ENCODE measurements around the gene LYPLAL1. TPM values are rescaled to one million over a fixed set of nuclear protein-coding genes. Genes with fewer than 3 reads are reported as not detected.
"Not testable (repeated sequence)": the region's sequence is repeated elsewhere in the genome, so short reads cannot be mapped to it uniquely, and the experiment has no call there.

Gene LYPLAL1
- polyA plus RNA-seq, 2 donors: 14.3 to 36.3 TPM

GRCh38 chr1:219250468-219250867, 76.8 kb downstream of the LYPLAL1 start:
- not testable (repeated sequence) for H3K4me1 ChIP-seq (ENCODE audit: control insufficient read depth in 2 of 2, insufficient read depth in 2 of 2, low read length in 1 of 2); H3K27ac ChIP-seq (ENCODE audit: low read depth in 2 of 2, low read length in 1 of 2); H3K36me3 ChIP-seq (ENCODE audit: control insufficient read depth in 2 of 2, insufficient read depth in 2 of 2, low read length in 1 of 2); H3K9me3 ChIP-seq (ENCODE audit: control insufficient read depth in 2 of 2, insufficient read depth in 1 of 2, low read depth in 1 of 2, low read length in 1 of 2); H3K4me3 ChIP-seq (ENCODE audit: low read depth in 1 of 2, low read length in 2 of 2); H3K27me3 ChIP-seq (ENCODE audit: control insufficient read depth in 1 of 2, insufficient read depth in 2 of 2, low read length in 2 of 2)
- 94 to 95% methylated on average over 2 of the region's 2 CpGs for WGBS, 2 donors

GRCh38 chr1:219257751-219258150, 84.1 kb downstream of the LYPLAL1 start:
- WGBS, 2 donors: 44 to 45% methylated on average over 2 of the region's 2 CpGs
- Histone ChIP-seq H3K4me1 (ENCODE audit: control insufficient read depth in 2 of 2, insufficient read depth in 2 of 2, low read length in 1 of 2) (no peaks in the 10 kb centered on the region), H3K27me3 (ENCODE audit: control insufficient read depth in 1 of 2, insufficient read depth in 2 of 2, low read length in 2 of 2) (no peaks in the 10 kb centered on the region), H3K27ac (ENCODE audit: low read depth in 2 of 2, low read length in 1 of 2) (no peak overlapping the region), H3K4me3 (ENCODE audit: low read depth in 1 of 2, low read length in 2 of 2) (no peak overlapping the region), H3K9me3 (ENCODE audit: control insufficient read depth in 2 of 2, insufficient read depth in 1 of 2, low read depth in 1 of 2, low read length in 1 of 2) (no peaks in the 10 kb centered on the region), H3K36me3 (ENCODE audit: control insufficient read depth in 2 of 2, insufficient read depth in 2 of 2, low read length in 1 of 2) (no peaks in the 10 kb centered on the region)

- Histone ChIP-seq H3K36me3 (ENCODE audit: control insufficient read depth in 2 of 2, insufficient read depth in 2 of 2, low read length in 1 of 2) (no peaks in the 10 kb centered on the region), H3K27me3 (ENCODE audit: control insufficient read depth in 1 of 2, insufficient read depth in 2 of 2, low read length in 2 of 2) (no peaks in the 10 kb centered on the region), H3K27ac (ENCODE audit: low read depth in 2 of 2, low read length in 1 of 2) (no peak overlapping the region), H3K9me3 (ENCODE audit: control insufficient read depth in 2 of 2, insufficient read depth in 1 of 2, low read depth in 1 of 2, low read length in 1 of 2) (no peaks in the 10 kb centered on the region), H3K4me1 (ENCODE audit: control insufficient read depth in 2 of 2, insufficient read depth in 2 of 2, low read length in 1 of 2) (no peaks in the 10 kb centered on the region), H3K4me3 (ENCODE audit: low read depth in 1 of 2, low read length in 2 of 2) (no peak overlapping the region)
- 53 to 87% methylated on average over 2 of the region's 2 CpGs for WGBS, 2 donors
These were observed 87.8 kb downstream of the LYPLAL1 start for GRCh38 chr1:219261454-219261853.
